DND-41 (cell line): ENCODE measurements around the gene HELZ2.

Source experiments
- CTCF ChIP-seq: IDR thresholded peaks from 2 replicates; pipeline ENCODE4 v1.5.1; 2012; ENCODE audit warnings: borderline replicate concordance, low read length, moderate library complexity, mild to moderate bottlenecking; ENCODE audit not compliant: poor library complexity, severe bottlenecking; ENCODE audit errors: extremely low read depth
- EZH2 ChIP-seq: IDR thresholded peaks from 3 replicates; pipeline ENCODE4 v1.6.1; 2012; ENCODE audit warnings: borderline replicate concordance, low read depth, mild to moderate bottlenecking, moderate library complexity, low read length, inconsistent platforms; ENCODE audit not compliant: severe bottlenecking

GRCh38 chr20:63525971-63526370 is 48.1 kb downstream of the HELZ2 start:
- no peak for TF ChIP-seq CTCF
- no peak for TF ChIP-seq EZH2
